GM21390 (cell line): Measurements from ENCODE around the gene PML.
"Not testable (repeated sequence)": the region's sequence is repeated elsewhere in the genome, so short reads cannot be mapped to it uniquely, and the experiment has no call there.

ENCODE experiments used
- ATAC-seq: cut with Tn5 transposase; IDR thresholded peaks from one replicate; pipeline ENCODE4 v1.9.1; 2021; ENCODE audit not compliant: unreplicated experiment

PML gene

GRCh38 chr15:74038707-74039655, 44.5 kb downstream of the PML start:
- no peak for ATAC-seq

DNA sequence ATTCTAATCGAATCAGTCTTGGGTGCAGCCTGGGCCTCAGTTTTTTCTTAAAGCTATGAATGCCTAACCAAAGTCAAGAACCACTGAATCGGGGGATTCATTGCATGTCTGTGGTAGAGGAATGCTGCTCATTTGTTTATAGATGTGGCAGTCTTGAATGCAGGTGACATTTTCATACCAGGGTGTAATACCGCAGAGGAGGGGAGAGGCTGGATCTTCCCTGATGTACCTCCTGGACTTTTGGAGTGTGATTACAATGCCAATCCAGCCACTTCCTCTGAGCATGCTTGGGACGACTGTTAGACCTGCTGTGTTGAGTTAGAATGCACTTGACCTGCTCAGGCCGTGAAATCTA, 45.1 kb downstream of the PML start:
- no peak for ATAC-seq

GRCh38 chr15:74040109-74040850, 45.8 kb downstream of the PML start:
- no peak for ATAC-seq

DNA sequence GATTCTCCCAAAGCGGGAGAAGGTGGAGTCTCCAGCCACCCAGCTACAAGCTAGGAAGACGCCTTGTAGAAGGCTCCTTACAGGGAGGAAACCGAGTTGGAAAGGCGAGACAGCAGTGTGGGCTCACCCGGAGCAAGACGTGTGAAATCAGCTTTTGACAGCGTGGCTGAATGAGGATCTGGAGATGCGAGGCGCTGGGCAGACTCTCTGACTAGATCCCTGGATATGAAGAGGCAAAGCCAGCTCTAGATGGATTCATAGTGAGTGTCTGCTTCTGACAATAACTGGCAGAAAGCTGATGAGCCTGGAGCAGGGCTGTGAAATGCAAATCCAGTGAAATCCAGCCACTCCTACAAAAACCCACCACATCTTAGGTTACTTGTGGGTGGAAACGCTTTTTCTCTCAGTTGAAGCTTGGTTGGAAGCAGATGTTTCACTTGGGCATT, 46.8 kb downstream of the PML start:
- ATAC-seq = no peak

DNA sequence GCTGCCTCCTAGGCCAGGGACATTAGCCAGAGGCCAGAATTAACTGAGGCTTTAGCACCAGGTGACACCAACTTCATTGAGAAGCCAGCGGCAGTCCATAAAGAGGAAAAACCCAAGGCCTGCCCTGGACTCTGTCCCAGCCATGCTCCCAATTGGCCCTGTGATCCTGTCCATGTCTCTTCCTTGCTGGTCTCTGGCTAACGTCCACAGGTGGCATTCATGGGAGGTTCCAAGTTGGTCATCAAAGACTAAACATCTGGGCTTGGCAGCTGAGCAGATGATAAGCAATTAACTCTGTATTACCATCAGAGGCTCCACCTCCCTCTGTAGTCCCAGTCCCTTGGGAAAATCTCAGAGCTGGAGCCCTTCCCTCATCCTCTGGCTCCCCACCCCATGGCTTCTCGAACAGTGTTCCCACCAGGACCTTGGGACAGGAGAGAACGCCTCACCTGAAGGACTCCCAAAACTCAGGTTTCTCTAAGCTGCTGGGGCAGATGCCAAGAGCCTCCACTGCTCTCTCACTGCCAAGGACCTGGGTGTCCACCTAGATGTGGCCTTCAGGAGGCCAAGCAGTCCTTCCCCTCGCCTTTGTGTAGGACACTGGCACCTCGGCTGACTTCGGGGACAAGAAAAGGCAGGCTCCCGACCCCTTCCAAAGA, 47.4 kb downstream of the PML start:
- no peak for ATAC-seq

- no peak for ATAC-seq
Observed at GRCh38 chr15:74042603-74043424, 48.3 kb downstream of the PML start.

DNA sequence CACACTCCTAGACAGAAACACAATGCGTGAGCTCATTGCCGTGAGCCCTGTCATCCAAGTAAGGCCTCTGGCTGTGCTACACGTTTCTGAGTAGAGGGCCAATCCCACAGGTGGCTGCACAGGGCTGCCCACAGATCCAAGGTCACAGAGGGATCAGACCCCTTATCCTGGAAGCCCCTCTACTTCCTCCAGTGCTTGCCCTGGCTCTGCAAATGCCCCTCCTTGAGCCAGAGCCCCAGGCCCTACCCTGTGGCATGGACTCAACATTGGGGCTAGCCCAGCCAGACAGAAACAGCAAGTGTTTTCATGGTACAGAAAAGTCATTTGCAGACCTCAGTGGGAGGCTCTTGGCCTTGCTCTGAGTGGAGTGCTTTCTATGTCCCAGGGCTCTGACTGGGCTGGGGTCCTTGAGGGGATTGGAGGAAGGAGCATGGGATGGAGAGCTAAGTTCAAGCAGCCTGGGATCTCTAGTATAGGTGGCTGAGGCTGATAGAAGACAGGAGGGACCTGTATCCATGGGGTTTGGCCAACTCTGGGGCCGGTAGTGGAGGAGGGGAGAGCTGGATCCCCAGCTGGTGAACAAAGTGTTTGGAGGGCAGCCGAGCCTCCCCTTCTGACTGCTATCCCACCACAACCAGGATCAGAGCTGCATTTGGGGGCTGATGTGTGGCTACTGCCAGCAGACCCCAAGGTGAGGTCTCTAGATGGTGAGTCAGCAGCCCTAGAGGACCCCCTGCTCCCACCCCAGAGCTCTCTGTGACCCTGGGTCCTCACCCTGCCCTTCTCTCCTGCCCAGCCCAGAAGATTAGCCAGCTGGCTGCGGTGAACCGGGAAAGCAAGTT, 49.1 kb downstream of the PML start:
- no peak for ATAC-seq

DNA sequence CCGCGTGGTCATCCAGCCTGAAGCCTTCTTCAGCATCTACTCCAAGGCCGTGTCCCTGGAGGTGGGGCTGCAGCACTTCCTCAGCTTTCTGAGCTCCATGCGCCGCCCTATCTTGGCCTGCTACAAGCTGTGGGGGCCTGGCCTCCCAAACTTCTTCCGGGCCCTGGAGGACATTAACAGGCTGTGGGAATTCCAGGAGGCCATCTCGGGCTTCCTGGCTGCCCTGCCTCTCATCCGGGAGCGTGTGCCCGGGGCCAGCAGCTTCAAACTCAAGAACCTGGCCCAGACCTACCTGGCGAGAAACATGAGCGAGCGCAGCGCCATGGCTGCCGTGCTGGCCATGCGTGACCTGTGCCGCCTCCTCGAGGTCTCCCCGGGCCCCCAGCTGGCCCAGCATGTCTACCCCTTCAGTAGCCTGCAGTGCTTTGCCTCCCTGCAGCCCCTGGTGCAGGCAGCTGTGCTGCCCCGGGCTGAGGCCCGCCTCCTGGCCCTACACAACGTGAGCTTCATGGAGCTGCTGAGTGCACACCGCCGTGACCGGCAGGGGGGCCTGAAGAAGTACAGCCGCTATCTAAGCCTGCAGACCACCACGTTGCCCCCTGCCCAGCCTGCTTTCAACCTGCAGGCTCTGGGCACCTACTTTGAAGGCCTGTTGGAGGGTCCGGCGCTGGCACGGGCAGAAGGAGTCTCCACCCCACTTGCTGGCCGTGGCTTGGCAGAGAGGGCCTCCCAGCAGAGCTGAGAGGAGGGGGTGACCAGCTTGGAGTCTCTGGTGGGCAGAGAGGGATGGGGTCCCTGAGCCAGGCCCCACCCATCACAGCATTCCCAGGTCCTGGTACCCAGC, 50.0 kb downstream of the PML start:
- ATAC-seq = no peak

DNA sequence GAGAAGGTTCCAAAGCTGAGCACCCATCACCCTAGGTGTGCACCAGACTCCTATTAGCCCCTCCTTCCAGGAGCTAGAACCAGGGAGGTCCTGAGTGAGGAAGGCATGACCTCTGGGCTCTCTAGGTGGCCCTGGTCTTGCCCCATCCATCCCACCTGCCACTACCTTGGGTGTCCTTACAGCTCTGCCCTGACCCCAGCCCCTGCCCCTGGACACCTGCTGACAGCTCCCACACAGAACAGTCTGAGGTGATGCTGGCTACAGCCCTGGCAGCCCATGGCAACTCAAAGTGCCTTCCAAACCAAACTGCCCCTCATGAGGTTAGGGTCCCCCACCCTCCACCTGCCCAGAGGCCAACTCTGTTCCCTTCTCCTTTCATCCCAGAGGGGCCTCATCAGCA, 50.7 kb downstream of the PML start:
- no peak for ATAC-seq

DNA sequence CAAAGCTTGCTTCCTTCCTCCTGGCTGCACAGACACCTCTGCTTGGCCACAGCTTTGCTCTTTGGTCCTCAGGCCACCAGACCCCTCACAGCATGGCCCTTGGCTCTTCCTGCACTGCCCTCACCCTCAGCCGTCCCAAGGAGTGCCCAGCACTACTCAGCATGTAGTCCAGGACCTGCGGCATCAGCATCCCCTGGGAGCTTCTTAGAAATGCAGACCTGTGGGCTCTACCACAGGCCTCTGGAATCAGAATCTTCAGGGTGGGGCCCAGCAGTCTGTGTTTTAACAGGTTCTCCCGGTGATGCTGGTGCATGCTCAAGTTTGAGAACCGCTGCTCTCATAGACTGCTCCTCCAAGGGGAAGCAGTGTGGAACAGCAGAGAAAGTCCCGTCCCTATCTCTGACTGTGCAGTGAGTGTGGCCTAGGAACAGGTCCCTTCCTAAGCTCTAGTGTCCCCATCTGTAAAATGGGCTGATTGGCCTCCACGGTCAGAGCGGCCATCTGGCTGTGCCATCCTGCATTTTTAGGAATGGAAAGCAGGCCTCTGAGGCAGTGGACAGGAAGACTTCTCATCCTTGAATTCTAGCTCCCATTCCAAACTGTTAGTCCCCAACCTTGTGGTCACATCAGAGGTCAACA, 51.2 kb downstream of the PML start:
- no peak for ATAC-seq

DNA sequence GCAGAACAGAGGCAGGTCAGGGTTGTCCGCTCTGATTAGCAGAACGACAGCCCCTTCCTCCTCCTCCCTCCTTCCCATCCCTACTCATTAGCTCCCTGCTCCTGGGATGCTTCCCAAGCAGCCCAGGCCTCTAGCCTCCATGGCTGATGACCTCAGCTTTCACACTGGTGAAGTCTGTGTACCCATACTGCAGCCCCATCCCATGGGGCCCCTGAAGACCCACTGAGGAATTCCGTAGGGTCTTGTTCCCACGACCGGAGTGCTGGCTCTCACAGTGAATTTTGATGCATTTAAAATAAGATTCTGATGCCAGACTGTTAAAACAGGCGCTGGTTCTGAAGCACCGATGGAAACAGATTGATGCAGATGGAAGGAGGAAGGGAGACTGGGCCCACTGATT, 51.8 kb downstream of the PML start:
- ATAC-seq = no peak

GRCh38 chr15:74050127-74050526, 55.6 kb downstream of the PML start:
- no peak for ATAC-seq

GRCh38 chr15:74050556-74051234, 56.2 kb downstream of the PML start:
- ATAC-seq = no peak

GRCh38 chr15:74052271-74053260, 58.0 kb downstream of the PML start:
- not testable (repeated sequence) for ATAC-seq

- ATAC-seq = no peak
Observed at GRCh38 chr15:74053517-74053916, 59.0 kb downstream of the PML start.

- no peak for ATAC-seq
Observed at GRCh38 chr15:74053941-74054529, 59.5 kb downstream of the PML start.
